Measurements from ENCODE around the gene ZFAND4. TPM values are rescaled to one million over a fixed set of nuclear protein-coding genes. Genes with fewer than 3 reads are reported as not detected.

Gene ZFAND4
- total and polyA plus RNA-seq, 10 of the 15 experiments (the other 5 are each of a cell fraction or from before 2014, with no cell fraction given): 4.7 to 20.8 (median 12.8) TPM

DNA sequence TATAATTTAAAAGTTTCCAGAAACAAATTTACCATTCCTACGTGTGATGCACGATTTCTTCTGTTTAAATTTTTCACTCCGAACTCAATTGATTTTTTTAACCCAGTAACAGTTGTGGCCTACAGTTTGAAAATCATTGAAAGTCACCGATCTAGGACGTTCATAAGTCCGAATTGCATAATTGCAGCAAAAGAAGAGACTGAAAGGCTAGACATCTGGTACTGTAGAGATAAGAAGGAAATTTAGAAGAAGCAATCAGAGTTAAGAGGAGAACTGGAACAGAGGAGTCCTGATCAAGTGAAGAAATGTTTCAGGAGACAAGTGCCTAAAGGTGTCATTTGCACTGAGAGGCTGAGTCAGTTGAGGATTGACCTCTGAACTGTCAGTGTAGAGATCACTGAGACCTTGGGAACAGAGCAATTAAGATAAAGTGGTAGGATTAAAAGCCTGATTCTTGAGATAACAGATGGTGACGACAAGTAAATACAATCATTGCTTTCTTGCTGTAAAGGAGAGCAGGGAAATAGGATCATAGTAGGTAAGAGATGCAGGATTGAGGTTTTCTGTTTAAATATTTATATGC, 73.5 kb downstream of the ZFAND4 start:
- no peak overlapping the region for H3K4me3 ChIP-seq
- ChIA-PET CTCF (no interaction called here), RAD21 (ENCODE audit: unreplicated experiment) (no interaction called here), POLR2A (no interaction called here), SMC1A (ENCODE audit: uncharacterized antibody, unreplicated experiment) (no interaction called here)
- no peak overlapping the region for H2AFZ ChIP-seq (ENCODE audit: control insufficient read depth, low read depth, low read length)
- FAIRE-seq: no peak
- H3K27me3 ChIP-seq (replicated peaks in 1 of 2; ENCODE audit: control insufficient read depth in 2 of 2, insufficient read depth in 2 of 2, low read length in 1 of 2): no peaks in the 10 kb centered on the region
- no TSS peak for BruUV-seq (replicated peaks)
- H3K9ac ChIP-seq (ENCODE audit: control insufficient read depth, insufficient read depth, low read length): no peak overlapping the region
- H3K4me2 ChIP-seq (ENCODE audit: control insufficient read depth, insufficient read depth): no peak overlapping the region
- H3K4me1 ChIP-seq (ENCODE audit: control insufficient read depth, insufficient read depth, low read length): no peaks in the 10 kb centered on the region
- TF ChIP-seq SKIL (IDR thresholded peaks at IDR 0.05; ENCODE audit: low read depth, poor library complexity, severe bottlenecking): no peak
- TF ChIP-seq RB1 (IDR thresholded peaks at IDR 0.05; ENCODE audit: borderline replicate concordance): no peak
- no peak for TF ChIP-seq NFIC (IDR thresholded peaks at IDR 0.05; ENCODE audit: low read depth, low read length)
- TF ChIP-seq SIX5 (IDR thresholded peaks at IDR 0.05; ENCODE audit: low read depth, low read length, severe bottlenecking): no peak
- TF ChIP-seq, protein P1, sequence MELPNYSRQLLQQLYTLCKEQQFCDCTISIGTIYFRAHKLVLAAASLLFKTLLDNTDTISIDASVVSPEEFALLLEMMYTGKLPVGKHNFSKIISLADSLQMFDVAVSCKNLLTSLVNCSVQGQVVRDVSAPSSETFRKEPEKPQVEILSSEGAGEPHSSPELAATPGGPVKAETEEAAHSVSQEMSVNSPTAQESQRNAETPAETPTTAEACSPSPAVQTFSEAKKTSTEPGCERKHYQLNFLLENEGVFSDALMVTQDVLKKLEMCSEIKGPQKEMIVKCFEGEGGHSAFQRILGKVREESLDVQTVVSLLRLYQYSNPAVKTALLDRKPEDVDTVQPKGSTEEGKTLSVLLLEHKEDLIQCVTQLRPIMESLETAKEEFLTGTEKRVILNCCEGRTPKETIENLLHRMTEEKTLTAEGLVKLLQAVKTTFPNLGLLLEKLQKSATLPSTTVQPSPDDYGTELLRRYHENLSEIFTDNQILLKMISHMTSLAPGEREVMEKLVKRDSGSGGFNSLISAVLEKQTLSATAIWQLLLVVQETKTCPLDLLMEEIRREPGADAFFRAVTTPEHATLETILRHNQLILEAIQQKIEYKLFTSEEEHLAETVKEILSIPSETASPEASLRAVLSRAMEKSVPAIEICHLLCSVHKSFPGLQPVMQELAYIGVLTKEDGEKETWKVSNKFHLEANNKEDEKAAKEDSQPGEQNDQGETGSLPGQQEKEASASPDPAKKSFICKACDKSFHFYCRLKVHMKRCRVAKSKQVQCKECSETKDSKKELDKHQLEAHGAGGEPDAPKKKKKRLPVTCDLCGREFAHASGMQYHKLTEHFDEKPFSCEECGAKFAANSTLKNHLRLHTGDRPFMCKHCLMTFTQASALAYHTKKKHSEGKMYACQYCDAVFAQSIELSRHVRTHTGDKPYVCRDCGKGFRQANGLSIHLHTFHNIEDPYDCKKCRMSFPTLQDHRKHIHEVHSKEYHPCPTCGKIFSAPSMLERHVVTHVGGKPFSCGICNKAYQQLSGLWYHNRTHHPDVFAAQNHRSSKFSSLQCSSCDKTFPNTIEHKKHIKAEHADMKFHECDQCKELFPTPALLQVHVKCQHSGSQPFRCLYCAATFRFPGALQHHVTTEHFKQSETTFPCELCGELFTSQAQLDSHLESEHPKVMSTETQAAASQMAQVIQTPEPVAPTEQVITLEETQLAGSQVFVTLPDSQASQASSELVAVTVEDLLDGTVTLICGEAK (IDR thresholded peaks at IDR 0.05; ENCODE audit: borderline replicate concordance): no peak
- H3K36me3 ChIP-seq (ENCODE audit: control insufficient read depth in 2 of 2, insufficient read depth in 2 of 2, low read length in 1 of 2): no peaks in the 10 kb centered on the region
- intact Hi-C loops (cut with micrococcal nuclease; ENCODE audit: unreplicated experiment) (no loop called here), in situ Hi-C loops (cut with MboI) (no loop called here)
- peaks cover 2% of the 10 kb centered on the region for H3K79me2 ChIP-seq (ENCODE audit: control insufficient read depth, insufficient read depth, low read length)
- DNase-seq (ENCODE audit: low read depth, low spot score): no peak
- H3K27ac ChIP-seq (ENCODE audit: control insufficient read depth, insufficient read depth): no peak overlapping the region
- H3K9me3 ChIP-seq (replicated peaks; ENCODE audit: control insufficient read depth, insufficient read depth, low read length): no peaks in the 10 kb centered on the region; the same call in 2 of the 3 replicates
- WGBS (ENCODE audit: insufficient coverage, insufficient replicate concordance, low lambda C conversion rate, missing lambda C conversion rate): 68% methylated on average over 7 of the region's 7 CpGs
- ATAC-seq: no peak
- no peaks in the 10 kb centered on the region for H4K20me1 ChIP-seq (ENCODE audit: control insufficient read depth, insufficient read depth)
